Vagina (tissue), 2 donors: Measurements from ENCODE around the gene LRTM1. TPM values are rescaled to one million over a fixed set of nuclear protein-coding genes. Genes with fewer than 3 reads are reported as not detected.

ENCODE experiments used
- DNase-seq, 2 donors: peaks; one replicate each; pipeline ENCODE4 v3.0.0-alpha.2; 2017; ENCODE audit errors: extremely low spot score in 2 of 2
- H3K27ac ChIP-seq: fragments of 200-600 bp; sonication (generic); one replicate; pipeline ENCODE4 v1.5.1; 2019
- H3K27me3 ChIP-seq: fragments of 200-600 bp; sonication (generic); one replicate; pipeline ENCODE4 v1.5.1; 2019
- H3K36me3 ChIP-seq, 2 donors: fragments of 200-600 bp; sonication (generic); one replicate each; pipeline ENCODE4 v1.5.1; 2017 to 2019
- H3K4me1 ChIP-seq: fragments of 200-600 bp; sonication (generic); one replicate; pipeline ENCODE4 v1.5.1; 2019
- H3K4me3 ChIP-seq, 2 donors: fragments of 200-600 bp; sonication (generic); 1 replicate in 1 of 2; 2 replicates in 1 of 2; pipeline ENCODE4 v1.5.1; 2016 to 2019
- H3K9me3 ChIP-seq: fragments of 200-600 bp; sonication (generic); one replicate; pipeline ENCODE4 v1.5.1; 2019
- POLR2A ChIP-seq, 2 donors: fragments of 450-650 bp; IDR thresholded peaks; one replicate each; pipeline ENCODE4 v1.6.1; 2017; ENCODE audit warnings: antibody characterized with exemption in 2 of 2, mild to moderate bottlenecking in 2 of 2, moderate library complexity in 2 of 2
- POLR2AphosphoS5 ChIP-seq, 2 donors: sonication (generic); formaldehyde crosslinking; IDR thresholded peaks; one replicate each; pipeline ENCODE4 v1.9.0; 2017; ENCODE audit warnings: antibody characterized with exemption in 2 of 2, mild to moderate bottlenecking in 2 of 2, low read depth in 1 of 2; ENCODE audit not compliant: insufficient read depth in 1 of 2
- intact Hi-C: fragments of 100-400 bp; cut with DNase I; formaldehyde crosslinking; loops from one replicate; pipeline ENCODE4 v1.15.1; 2023
- total RNA-seq: library from RNA; depleted of rRNA; stranded (reverse); fragments of >200 nt; gene quantifications from one replicate; pipeline ENCODE4 v1.2.3, GENCODE V29; 2016
- TF ChIP-seq, protein P1 (sequence below), 3 experiments: fragments of 450-650 bp in 2 of 3; fragments of 200-600 bp in 1 of 3; sonication (generic) in 1 of 3; IDR thresholded peaks; one replicate each; pipeline ENCODE4 v1.5.1; 2017 to 2019; ENCODE audit warnings: antibody characterized with exemption in 3 of 3, mild to moderate bottlenecking in 2 of 3, moderate library complexity in 2 of 3

Gene LRTM1
- total RNA-seq, 1 donor from 2014 or later: not detected

DNA sequence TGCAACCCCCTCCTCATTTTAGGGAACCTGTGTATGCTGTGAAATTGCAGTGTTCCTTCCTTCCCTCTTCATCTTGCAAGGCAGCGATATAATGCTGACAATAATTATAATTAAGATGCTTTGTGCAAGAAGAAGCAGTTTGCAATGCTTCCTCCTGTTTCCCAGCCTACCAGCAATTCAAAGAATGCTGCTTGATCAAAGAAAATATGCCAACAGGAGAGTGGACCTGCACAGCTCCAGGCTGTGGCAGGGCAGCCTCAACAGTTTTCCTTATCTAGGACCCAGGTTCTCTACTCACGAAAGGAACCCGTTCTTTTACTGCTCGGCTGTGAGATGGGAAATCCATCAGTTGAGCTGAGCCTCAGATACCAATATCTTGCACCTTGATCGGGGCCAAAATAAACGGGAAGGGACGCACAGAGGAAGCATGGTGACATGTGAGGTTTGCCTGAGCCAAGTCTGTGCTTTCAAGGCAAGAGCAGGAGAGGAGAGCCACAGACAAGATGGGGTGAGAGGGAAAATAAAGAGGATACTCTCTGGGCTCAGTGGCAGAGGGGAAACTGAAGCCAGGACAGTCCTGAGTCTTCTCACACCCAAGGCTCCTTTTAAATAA is 22.6 kb upstream of the LRTM1 start:
- no peak for DNase-seq
- H3K4me3 ChIP-seq: no peak overlapping the region
- no peaks in the 10 kb centered on the region for H3K9me3 ChIP-seq
- H3K4me1 ChIP-seq: peaks cover 16% of the 10 kb centered on the region
- TF ChIP-seq POLR2A (IDR thresholded peaks at IDR 0.05) (no peak), POLR2AphosphoS5 (IDR thresholded peaks at IDR 0.05; ENCODE audit: insufficient read depth in 1 of 2, low read depth in 1 of 2) (no peak)
- TF ChIP-seq, protein P1, sequence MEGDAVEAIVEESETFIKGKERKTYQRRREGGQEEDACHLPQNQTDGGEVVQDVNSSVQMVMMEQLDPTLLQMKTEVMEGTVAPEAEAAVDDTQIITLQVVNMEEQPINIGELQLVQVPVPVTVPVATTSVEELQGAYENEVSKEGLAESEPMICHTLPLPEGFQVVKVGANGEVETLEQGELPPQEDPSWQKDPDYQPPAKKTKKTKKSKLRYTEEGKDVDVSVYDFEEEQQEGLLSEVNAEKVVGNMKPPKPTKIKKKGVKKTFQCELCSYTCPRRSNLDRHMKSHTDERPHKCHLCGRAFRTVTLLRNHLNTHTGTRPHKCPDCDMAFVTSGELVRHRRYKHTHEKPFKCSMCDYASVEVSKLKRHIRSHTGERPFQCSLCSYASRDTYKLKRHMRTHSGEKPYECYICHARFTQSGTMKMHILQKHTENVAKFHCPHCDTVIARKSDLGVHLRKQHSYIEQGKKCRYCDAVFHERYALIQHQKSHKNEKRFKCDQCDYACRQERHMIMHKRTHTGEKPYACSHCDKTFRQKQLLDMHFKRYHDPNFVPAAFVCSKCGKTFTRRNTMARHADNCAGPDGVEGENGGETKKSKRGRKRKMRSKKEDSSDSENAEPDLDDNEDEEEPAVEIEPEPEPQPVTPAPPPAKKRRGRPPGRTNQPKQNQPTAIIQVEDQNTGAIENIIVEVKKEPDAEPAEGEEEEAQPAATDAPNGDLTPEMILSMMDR (IDR thresholded peaks at IDR 0.05): no peak
- no peaks in the 10 kb centered on the region for H3K27me3 ChIP-seq
- intact Hi-C loops: no loop called here
- no peaks in the 10 kb centered on the region for H3K36me3 ChIP-seq
- H3K27ac ChIP-seq: no peak overlapping the region

DNA sequence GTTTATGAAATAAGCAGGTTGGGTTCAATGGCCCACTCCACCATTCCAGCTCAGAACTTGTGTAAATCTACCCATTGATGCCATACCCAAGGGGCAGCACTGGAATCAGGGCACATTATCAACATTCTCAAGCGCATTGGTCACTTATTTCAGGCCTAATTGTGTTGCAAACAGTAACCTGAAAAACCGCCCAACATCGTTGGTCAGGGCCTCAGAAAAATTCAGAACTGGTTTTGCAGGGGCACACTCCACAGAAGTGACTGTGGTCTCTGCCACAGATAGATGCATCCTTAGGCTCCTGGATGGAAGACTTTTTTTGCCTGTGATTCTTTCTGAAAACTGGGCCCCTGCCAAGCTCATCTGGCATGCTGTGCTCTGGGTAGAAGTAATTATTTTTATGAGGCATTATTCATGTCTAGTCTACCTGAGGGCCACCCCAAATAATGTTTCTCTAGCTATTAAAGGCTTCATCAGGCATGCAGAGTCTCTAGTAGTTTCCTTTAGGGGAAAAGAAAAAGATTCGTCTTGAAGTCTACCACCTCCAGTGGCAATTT is 21.7 kb upstream of the LRTM1 start:
- Histone ChIP-seq H3K4me3 (no peak overlapping the region), H3K27ac (no peak overlapping the region), H3K36me3 (no peaks in the 10 kb centered on the region), H3K4me1 (peaks cover 16% of the 10 kb centered on the region), H3K27me3 (no peaks in the 10 kb centered on the region), H3K9me3 (no peaks in the 10 kb centered on the region)
- TF ChIP-seq, protein P1 (IDR thresholded peaks at IDR 0.05): no peak
- intact Hi-C loops: no loop called here
- no peak for DNase-seq

DNA sequence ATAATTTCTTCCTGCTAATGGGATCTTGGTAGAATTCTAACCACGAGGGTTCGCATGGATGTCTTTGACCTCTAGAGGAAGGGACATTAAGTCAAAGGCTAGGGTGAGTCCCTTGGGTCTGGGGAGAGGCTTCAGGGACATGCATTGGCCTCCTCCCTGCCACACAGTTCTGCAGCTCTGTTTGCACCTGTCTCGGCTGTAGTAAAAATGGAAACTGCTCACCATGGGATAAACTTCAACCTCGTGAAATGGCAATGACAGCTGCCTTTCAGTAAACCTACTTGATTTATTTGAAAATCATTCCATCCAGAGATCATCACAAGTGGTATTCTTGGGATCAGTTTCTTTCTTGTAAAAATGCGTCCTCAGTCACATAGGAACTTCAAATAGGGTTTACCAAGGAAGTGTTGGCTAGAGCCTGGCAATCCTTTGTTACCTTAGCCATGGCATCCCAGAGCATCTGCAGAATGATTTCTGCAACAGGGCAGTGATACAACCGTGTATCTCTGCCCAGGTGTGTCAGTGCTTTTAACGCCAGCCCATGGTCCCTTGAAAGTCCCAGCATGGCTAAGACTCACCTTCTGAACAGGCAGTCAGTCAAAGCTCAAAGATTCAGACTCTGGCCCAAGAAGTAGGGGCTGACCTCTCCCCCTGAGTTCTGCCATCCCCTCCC is 14.0 kb upstream of the LRTM1 start:
- Histone ChIP-seq H3K4me3 (no peak overlapping the region), H3K27ac (no peak overlapping the region), H3K27me3 (no peaks in the 10 kb centered on the region), H3K9me3 (no peaks in the 10 kb centered on the region), H3K4me1 (no peaks in the 10 kb centered on the region), H3K36me3 (no peaks in the 10 kb centered on the region)
- no peak for DNase-seq
- TF ChIP-seq POLR2AphosphoS5 (IDR thresholded peaks at IDR 0.05; ENCODE audit: insufficient read depth in 1 of 2, low read depth in 1 of 2) (no peak), POLR2A (IDR thresholded peaks at IDR 0.05) (no peak)
- TF ChIP-seq, protein P1 (IDR thresholded peaks at IDR 0.05): no peak
- intact Hi-C loops: no loop called here

DNA sequence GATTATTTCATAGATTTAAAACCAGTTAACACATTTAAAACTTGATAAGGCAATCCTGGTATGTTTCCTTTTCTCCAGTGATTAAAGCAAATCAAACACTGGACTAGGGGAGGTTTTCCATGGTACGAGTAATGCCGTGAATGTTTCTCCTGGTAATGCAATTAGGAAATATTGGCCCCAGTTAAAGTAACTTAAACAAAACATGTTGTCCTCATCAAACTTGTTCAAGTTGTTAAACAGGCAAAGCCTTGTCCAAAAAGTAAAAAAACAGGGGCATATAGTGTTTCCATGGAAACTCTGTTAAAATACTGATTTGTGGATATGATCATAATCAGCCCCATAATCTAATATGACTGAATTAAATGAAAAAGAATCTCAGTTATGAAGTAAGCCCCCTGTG is 13.1 kb upstream of the LRTM1 start:
- no peaks in the 10 kb centered on the region for H3K4me1 ChIP-seq
- H3K9me3 ChIP-seq: no peaks in the 10 kb centered on the region
- intact Hi-C loops: no loop called here
- no peaks in the 10 kb centered on the region for H3K36me3 ChIP-seq
- TF ChIP-seq POLR2A (IDR thresholded peaks at IDR 0.05) (no peak), POLR2AphosphoS5 (IDR thresholded peaks at IDR 0.05; ENCODE audit: insufficient read depth in 1 of 2, low read depth in 1 of 2) (no peak)
- TF ChIP-seq, protein P1 (IDR thresholded peaks at IDR 0.05): no peak
- no peak overlapping the region for H3K27ac ChIP-seq
- no peak for DNase-seq
- no peaks in the 10 kb centered on the region for H3K27me3 ChIP-seq
- H3K4me3 ChIP-seq: no peak overlapping the region
